ENCODE measurements around the gene HNRNPLL. TPM values are rescaled to one million over a fixed set of nuclear protein-coding genes. Genes with fewer than 3 reads are reported as not detected.
A peak's percentile ranks its signal among the peaks of the same experiment; 100 is the strongest.

HNRNPLL gene
- total and polyA plus RNA-seq, 2 experiments from 2014 or later = 42.5 to 53.4 TPM

DNA sequence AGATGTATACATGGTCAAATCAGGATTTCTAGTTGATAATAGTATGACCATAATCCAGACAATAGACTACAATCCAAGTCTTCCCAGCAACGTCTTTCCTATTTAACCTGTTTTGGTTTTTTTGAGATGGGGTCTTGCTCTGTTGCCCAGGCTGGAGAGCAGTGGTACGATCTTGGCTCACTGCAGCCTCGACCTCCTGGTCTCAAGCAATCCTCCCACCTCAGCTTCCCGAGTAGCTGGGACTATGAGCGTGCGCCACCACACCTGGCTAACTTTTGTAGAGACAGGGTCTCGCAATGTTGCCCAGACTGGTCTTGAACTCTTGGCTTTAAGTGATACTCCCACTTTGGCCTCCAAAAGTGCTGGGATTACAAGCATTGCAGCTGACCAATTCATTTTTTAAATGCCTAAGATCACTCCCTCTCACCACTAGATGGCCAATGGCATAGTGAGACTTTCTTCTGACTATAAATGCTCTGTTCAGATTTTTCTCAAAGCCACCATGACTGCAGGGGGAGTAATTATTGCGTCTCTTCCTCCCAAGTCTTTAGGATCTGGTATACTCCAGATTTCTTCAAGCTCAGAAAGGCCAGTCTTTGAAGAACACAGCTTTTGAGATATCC lies 47.6 kb downstream of the HNRNPLL start (continued):
- TF ChIP-seq, protein P1, sequence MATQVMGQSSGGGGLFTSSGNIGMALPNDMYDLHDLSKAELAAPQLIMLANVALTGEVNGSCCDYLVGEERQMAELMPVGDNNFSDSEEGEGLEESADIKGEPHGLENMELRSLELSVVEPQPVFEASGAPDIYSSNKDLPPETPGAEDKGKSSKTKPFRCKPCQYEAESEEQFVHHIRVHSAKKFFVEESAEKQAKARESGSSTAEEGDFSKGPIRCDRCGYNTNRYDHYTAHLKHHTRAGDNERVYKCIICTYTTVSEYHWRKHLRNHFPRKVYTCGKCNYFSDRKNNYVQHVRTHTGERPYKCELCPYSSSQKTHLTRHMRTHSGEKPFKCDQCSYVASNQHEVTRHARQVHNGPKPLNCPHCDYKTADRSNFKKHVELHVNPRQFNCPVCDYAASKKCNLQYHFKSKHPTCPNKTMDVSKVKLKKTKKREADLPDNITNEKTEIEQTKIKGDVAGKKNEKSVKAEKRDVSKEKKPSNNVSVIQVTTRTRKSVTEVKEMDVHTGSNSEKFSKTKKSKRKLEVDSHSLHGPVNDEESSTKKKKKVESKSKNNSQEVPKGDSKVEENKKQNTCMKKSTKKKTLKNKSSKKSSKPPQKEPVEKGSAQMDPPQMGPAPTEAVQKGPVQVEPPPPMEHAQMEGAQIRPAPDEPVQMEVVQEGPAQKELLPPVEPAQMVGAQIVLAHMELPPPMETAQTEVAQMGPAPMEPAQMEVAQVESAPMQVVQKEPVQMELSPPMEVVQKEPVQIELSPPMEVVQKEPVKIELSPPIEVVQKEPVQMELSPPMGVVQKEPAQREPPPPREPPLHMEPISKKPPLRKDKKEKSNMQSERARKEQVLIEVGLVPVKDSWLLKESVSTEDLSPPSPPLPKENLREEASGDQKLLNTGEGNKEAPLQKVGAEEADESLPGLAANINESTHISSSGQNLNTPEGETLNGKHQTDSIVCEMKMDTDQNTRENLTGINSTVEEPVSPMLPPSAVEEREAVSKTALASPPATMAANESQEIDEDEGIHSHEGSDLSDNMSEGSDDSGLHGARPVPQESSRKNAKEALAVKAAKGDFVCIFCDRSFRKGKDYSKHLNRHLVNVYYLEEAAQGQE (IDR thresholded peaks at IDR 0.05; ENCODE audit: unreplicated experiment) = no peak
- TF ChIP-seq NANOG (IDR thresholded peaks at IDR 0.05; ENCODE audit: borderline replicate concordance) (no peak), STAT1 (IDR thresholded peaks at IDR 0.05; ENCODE audit: unreplicated experiment) (no peak), ZNF114 (CRISPR knock-in tag; IDR thresholded peaks at IDR 0.05) (no peak), CREB1 (CRISPR knock-in tag; IDR thresholded peaks at IDR 0.05; ENCODE audit: low read depth) (no peak)
- TF ChIP-seq, protein P2, sequence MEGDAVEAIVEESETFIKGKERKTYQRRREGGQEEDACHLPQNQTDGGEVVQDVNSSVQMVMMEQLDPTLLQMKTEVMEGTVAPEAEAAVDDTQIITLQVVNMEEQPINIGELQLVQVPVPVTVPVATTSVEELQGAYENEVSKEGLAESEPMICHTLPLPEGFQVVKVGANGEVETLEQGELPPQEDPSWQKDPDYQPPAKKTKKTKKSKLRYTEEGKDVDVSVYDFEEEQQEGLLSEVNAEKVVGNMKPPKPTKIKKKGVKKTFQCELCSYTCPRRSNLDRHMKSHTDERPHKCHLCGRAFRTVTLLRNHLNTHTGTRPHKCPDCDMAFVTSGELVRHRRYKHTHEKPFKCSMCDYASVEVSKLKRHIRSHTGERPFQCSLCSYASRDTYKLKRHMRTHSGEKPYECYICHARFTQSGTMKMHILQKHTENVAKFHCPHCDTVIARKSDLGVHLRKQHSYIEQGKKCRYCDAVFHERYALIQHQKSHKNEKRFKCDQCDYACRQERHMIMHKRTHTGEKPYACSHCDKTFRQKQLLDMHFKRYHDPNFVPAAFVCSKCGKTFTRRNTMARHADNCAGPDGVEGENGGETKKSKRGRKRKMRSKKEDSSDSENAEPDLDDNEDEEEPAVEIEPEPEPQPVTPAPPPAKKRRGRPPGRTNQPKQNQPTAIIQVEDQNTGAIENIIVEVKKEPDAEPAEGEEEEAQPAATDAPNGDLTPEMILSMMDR (conservative IDR thresholded peaks at IDR 0.05; ENCODE audit: low read depth in 2 of 2) = peak; percentile 51 to 63

DNA sequence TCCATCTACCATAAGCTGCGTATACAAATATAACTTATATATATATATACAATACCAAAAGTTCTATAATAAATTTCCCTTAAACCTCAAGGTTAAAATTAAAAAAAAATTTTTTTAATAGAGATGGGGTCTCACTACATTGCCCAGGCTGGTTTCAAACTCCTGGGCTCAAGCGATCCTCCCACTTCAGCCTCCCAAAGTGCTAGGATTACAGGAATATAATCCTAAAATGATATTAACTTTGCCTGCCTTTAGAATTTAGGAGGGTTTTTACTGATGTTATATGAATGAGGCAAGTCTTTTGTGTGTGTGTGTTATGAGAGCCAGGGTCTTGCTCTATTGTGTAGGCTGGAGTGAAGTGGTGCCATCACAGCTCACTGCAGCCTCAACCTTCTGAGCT lies 49.2 kb downstream of the HNRNPLL start:
- no peak overlapping the region for H2AFZ ChIP-seq
- DNase-seq (ENCODE audit: low spot score) = no peak
- Mint-ChIP-seq H3K4me1 (peaks cover 14% of the 10 kb centered on the region; the same call in 2 of the 3 replicates), H3K4me3 (no peak overlapping the region), H3K9me3 (no peaks in the 10 kb centered on the region), H3K27me3 (ENCODE audit: insufficient read depth, low read depth, poor library complexity) (peaks cover 2% of the 10 kb centered on the region), H3K36me3 (ENCODE audit: low read depth) (peaks cover 3% of the 10 kb centered on the region; the same call in 1 of the 3 replicates), H3K27ac (no peak overlapping the region)
- no peak overlapping the region for H3K4me2 ChIP-seq
- H3K4me1 ChIP-seq (ENCODE audit: insufficient read depth) = peaks cover 10% of the 10 kb centered on the region; the same call in 1 of the 2 replicates
- 0 out of 2 replicates have a peak, but pooled peaks cover 5% of the 10 kb centered on the region for H3F3A ChIP-seq (replicated peaks; ENCODE audit: low read depth)
- H4K20me1 ChIP-seq (replicated peaks; ENCODE audit: insufficient read depth) = no peaks in the 10 kb centered on the region
- no peak for ATAC-seq
- H3K79me2 ChIP-seq (replicated peaks; ENCODE audit: insufficient read depth) = no peaks in the 10 kb centered on the region
- H3K27me3 ChIP-seq (ENCODE audit: insufficient read depth) = no peaks in the 10 kb centered on the region
- no peak overlapping the region for H3K27ac ChIP-seq (ENCODE audit: low read depth)
- no peak overlapping the region for H3K4me3 ChIP-seq
- H3K36me3 ChIP-seq (ENCODE audit: insufficient read depth) = no peaks in the 10 kb centered on the region
- no peaks in the 10 kb centered on the region for H3K9me2 ChIP-seq (ENCODE audit: insufficient read depth)
- TF ChIP-seq NANOG (IDR thresholded peaks at IDR 0.05; ENCODE audit: borderline replicate concordance) = no peak
- TF ChIP-seq, protein P3, sequence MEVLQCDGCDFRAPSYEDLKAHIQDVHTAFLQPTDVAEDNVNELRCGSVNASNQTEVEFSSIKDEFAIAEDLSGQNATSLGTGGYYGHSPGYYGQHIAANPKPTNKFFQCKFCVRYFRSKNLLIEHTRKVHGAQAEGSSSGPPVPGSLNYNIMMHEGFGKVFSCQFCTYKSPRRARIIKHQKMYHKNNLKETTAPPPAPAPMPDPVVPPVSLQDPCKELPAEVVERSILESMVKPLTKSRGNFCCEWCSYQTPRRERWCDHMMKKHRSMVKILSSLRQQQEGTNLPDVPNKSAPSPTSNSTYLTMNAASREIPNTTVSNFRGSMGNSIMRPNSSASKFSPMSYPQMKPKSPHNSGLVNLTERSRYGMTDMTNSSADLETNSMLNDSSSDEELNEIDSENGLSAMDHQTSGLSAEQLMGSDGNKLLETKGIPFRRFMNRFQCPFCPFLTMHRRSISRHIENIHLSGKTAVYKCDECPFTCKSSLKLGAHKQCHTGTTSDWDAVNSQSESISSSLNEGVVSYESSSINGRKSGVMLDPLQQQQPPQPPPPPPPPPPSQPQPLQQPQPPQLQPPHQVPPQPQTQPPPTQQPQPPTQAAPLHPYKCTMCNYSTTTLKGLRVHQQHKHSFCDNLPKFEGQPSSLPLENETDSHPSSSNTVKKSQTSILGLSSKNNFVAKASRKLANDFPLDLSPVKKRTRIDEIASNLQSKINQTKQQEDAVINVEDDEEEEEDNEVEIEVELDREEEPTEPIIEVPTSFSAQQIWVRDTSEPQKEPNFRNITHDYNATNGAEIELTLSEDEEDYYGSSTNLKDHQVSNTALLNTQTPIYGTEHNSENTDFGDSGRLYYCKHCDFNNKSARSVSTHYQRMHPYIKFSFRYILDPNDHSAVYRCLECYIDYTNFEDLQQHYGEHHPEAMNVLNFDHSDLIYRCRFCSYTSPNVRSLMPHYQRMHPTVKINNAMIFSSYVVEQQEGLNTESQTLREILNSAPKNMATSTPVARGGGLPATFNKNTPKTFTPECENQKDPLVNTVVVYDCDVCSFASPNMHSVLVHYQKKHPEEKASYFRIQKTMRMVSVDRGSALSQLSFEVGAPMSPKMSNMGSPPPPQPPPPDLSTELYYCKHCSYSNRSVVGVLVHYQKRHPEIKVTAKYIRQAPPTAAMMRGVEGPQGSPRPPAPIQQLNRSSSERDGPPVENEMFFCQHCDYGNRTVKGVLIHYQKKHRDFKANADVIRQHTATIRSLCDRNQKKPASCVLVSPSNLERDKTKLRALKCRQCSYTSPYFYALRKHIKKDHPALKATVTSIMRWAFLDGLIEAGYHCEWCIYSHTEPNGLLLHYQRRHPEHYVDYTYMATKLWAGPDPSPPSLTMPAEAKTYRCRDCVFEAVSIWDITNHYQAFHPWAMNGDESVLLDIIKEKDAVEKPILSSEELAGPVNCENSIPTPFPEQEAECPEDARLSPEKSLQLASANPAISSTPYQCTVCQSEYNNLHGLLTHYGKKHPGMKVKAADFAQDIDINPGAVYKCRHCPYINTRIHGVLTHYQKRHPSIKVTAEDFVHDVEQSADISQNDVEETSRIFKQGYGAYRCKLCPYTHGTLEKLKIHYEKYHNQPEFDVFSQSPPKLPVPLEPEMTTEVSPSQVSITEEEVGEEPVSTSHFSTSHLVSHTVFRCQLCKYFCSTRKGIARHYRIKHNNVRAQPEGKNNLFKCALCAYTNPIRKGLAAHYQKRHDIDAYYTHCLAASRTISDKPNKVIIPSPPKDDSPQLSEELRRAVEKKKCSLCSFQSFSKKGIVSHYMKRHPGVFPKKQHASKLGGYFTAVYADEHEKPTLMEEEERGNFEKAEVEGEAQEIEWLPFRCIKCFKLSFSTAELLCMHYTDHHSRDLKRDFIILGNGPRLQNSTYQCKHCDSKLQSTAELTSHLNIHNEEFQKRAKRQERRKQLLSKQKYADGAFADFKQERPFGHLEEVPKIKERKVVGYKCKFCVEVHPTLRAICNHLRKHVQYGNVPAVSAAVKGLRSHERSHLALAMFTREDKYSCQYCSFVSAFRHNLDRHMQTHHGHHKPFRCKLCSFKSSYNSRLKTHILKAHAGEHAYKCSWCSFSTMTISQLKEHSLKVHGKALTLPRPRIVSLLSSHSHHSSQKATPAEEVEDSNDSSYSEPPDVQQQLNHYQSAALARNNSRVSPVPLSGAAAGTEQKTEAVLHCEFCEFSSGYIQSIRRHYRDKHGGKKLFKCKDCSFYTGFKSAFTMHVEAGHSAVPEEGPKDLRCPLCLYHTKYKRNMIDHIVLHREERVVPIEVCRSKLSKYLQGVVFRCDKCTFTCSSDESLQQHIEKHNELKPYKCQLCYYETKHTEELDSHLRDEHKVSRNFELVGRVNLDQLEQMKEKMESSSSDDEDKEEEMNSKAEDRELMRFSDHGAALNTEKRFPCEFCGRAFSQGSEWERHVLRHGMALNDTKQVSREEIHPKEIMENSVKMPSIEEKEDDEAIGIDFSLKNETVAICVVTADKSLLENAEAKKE (CRISPR knock-in tag; IDR thresholded peaks at IDR 0.05) = no peak
- TF ChIP-seq CREB1 (CRISPR knock-in tag; IDR thresholded peaks at IDR 0.05; ENCODE audit: low read depth) = no peak
- no peak for TF ChIP-seq JUNB (IDR thresholded peaks at IDR 0.05; ENCODE audit: unreplicated experiment)
- TF ChIP-seq, protein P4, sequence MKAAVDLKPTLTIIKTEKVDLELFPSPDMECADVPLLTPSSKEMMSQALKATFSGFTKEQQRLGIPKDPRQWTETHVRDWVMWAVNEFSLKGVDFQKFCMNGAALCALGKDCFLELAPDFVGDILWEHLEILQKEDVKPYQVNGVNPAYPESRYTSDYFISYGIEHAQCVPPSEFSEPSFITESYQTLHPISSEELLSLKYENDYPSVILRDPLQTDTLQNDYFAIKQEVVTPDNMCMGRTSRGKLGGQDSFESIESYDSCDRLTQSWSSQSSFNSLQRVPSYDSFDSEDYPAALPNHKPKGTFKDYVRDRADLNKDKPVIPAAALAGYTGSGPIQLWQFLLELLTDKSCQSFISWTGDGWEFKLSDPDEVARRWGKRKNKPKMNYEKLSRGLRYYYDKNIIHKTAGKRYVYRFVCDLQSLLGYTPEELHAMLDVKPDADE (IDR thresholded peaks at IDR 0.05) = no peak
- no peak for TF ChIP-seq ZNF331 (CRISPR knock-in tag; IDR thresholded peaks at IDR 0.05; ENCODE audit: low read depth)
